Measurements from ENCODE around the gene PRR19. TPM values are rescaled to one million over a fixed set of nuclear protein-coding genes. Genes with fewer than 3 reads are reported as not detected.

PRR19 gene
- total RNA-seq, 1 experiment from 2014 or later = not detected

DNA sequence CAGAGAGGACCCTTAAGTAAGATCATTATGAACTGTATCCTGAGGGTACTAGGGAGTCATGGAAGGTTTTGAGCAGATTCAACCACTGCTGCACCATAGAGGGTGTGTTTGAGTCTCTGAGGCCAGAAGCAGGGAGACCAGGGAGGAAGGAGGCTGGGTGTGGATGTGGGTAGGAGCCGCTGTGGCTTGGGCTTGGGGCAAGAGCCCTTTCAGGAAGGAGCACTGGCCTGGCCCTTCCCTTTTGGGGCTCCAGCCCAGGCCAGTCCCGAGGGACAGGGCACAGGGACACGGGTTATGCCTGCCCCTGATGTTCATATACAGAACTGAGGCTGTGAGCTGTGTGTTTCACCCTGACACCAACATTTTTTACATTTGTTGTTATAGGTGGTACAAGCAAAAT, 25.6 kb upstream of the PRR19 start:
- POLR2A ChIA-PET (ENCODE audit: unreplicated experiment) = no interaction called here
- CTCF ChIA-PET = no interaction called here
- no peaks in the 10 kb centered on the region for H3K9me3 ChIP-seq (ENCODE audit: low read length)
- H3F3A ChIP-seq (ENCODE audit: low read length, unreplicated experiment) = no peaks in the 10 kb centered on the region
- H3K27ac ChIP-seq (ENCODE audit: low read length) = no peak overlapping the region
- intact Hi-C loops (cut with micrococcal nuclease) = no loop called here
- no peaks in the 10 kb centered on the region for H3K9me2 ChIP-seq (replicated peaks; ENCODE audit: low read length)
- ATAC-seq = no peak
- H3K36me3 ChIP-seq (ENCODE audit: low read depth, low read length) = no peaks in the 10 kb centered on the region
- peaks cover 8% of the 10 kb centered on the region for H3K79me2 ChIP-seq (ENCODE audit: low read length)
- peaks cover 2% of the 10 kb centered on the region; the same call in 1 of the 2 replicates for H3K4me1 ChIP-seq (ENCODE audit: insufficient read depth, low read length)
- H3K4me2 ChIP-seq (ENCODE audit: low read length) = no peak overlapping the region
- H2AFZ ChIP-seq (ENCODE audit: low read length) = no peak overlapping the region
- TF ChIP-seq EZH2phosphoT487 (IDR thresholded peaks at IDR 0.05; ENCODE audit: borderline replicate concordance, low read length) (no peak), EZH2 (IDR thresholded peaks at IDR 0.05; ENCODE audit: low read length, unreplicated experiment) (no peak)
- TF ChIP-seq, protein P1, sequence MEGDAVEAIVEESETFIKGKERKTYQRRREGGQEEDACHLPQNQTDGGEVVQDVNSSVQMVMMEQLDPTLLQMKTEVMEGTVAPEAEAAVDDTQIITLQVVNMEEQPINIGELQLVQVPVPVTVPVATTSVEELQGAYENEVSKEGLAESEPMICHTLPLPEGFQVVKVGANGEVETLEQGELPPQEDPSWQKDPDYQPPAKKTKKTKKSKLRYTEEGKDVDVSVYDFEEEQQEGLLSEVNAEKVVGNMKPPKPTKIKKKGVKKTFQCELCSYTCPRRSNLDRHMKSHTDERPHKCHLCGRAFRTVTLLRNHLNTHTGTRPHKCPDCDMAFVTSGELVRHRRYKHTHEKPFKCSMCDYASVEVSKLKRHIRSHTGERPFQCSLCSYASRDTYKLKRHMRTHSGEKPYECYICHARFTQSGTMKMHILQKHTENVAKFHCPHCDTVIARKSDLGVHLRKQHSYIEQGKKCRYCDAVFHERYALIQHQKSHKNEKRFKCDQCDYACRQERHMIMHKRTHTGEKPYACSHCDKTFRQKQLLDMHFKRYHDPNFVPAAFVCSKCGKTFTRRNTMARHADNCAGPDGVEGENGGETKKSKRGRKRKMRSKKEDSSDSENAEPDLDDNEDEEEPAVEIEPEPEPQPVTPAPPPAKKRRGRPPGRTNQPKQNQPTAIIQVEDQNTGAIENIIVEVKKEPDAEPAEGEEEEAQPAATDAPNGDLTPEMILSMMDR (conservative IDR thresholded peaks at IDR 0.05; ENCODE audit: low read depth, low read length) = no peak
- H3K4me3 ChIP-seq (ENCODE audit: low read length) = no peak overlapping the region
- BruUV-seq (replicated peaks) = no TSS peak
- no peak overlapping the region for H3K9ac ChIP-seq (ENCODE audit: low read length)
- no peaks in the 10 kb centered on the region for H3K27me3 ChIP-seq (ENCODE audit: low read length)
- no peaks in the 10 kb centered on the region for H4K20me1 ChIP-seq (ENCODE audit: low read length)
- DNase-seq = no peak

DNA sequence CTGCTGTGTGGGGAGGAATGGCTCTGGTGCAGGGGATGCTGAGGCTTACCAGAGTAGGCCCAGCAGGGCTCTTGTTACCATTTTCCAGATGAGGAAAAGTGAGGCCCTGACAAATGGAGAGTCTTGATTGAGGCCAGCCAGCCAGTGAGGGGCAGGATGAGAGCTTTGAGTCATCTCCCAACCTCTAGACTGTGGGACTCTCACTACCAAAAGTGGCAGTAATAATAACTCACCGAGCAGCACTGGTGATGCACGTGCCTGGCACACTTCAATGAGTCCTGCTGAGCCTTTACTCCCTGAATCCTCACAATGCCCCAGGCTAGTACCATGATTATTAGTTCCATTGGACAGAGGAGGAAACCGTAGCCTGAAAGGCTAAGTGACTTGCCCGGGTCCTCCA, 25.1 kb upstream of the PRR19 start:
- ATAC-seq = no peak
- intact Hi-C loops (cut with micrococcal nuclease) = no loop called here
- TF ChIP-seq EZH2phosphoT487 (IDR thresholded peaks at IDR 0.05; ENCODE audit: borderline replicate concordance, low read length) (no peak), EZH2 (IDR thresholded peaks at IDR 0.05; ENCODE audit: low read length, unreplicated experiment) (no peak)
- TF ChIP-seq, protein P1 (conservative IDR thresholded peaks at IDR 0.05; ENCODE audit: low read depth, low read length) = no peak
- H3K4me1 ChIP-seq (ENCODE audit: insufficient read depth, low read length) = no peaks in the 10 kb centered on the region
- H4K20me1 ChIP-seq (ENCODE audit: low read length) = no peaks in the 10 kb centered on the region
- H2AFZ ChIP-seq (ENCODE audit: low read length) = no peak overlapping the region
- H3F3A ChIP-seq (ENCODE audit: low read length, unreplicated experiment) = no peaks in the 10 kb centered on the region
- BruUV-seq (replicated peaks) = no TSS peak
- H3K79me2 ChIP-seq (ENCODE audit: low read length) = peaks cover 3% of the 10 kb centered on the region; the same call in 1 of the 2 replicates
- ChIA-PET CTCF (no interaction called here), POLR2A (ENCODE audit: unreplicated experiment) (no interaction called here)
- no peaks in the 10 kb centered on the region for H3K27me3 ChIP-seq (ENCODE audit: low read length)
- H3K4me3 ChIP-seq (ENCODE audit: low read length) = no peak overlapping the region
- H3K27ac ChIP-seq (ENCODE audit: low read length) = no peak overlapping the region
- H3K36me3 ChIP-seq (ENCODE audit: low read depth, low read length) = no peaks in the 10 kb centered on the region
- no peaks in the 10 kb centered on the region for H3K9me3 ChIP-seq (ENCODE audit: low read length)
- no peak for DNase-seq
- no peaks in the 10 kb centered on the region for H3K9me2 ChIP-seq (replicated peaks; ENCODE audit: low read length)
- no peak overlapping the region for H3K4me2 ChIP-seq (ENCODE audit: low read length)
- no peak overlapping the region for H3K9ac ChIP-seq (ENCODE audit: low read length)

DNA sequence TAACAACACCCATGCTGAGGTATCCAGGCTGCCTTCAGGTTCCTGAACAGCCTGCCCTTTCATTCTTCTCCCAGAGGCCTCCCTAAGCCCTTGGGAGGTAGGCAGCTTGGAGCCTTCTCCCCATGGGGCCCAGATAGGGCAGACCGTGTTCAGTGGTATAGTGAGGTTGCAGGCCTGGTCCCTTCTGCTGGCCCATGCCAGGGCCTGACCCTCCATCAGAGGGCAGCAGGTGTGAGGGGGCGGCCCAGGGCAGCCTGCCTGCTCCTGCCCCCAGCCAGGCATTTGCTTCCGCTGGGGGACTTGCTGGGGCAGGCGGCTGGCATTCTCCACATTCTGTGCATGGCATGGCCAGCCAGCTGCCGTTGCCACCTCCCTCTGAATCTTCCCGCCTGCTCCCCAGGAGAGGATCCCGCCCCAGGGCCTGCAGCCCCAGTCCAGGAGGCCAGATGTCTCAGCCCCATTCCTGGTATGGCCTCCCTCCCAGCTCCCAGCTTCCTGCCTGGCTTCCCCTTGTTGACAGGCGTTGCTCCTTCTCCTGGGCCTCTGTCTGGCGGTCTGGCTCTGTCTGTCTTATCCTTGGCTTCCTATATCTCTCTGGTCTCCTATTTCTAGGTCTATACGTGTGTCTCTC, 24.0 kb upstream of the PRR19 start:
- H3F3A ChIP-seq (ENCODE audit: low read length, unreplicated experiment) = no peaks in the 10 kb centered on the region
- H3K9me3 ChIP-seq (ENCODE audit: low read length) = no peaks in the 10 kb centered on the region
- no peak overlapping the region for H3K27ac ChIP-seq (ENCODE audit: low read length)
- no peaks in the 10 kb centered on the region for H4K20me1 ChIP-seq (ENCODE audit: low read length)
- no peak overlapping the region for H3K9ac ChIP-seq (ENCODE audit: low read length)
- intact Hi-C loops (cut with micrococcal nuclease) = no loop called here
- CTCF ChIA-PET = no interaction called here
- no peak for ATAC-seq
- H2AFZ ChIP-seq (ENCODE audit: low read length) = no peak overlapping the region
- no peaks in the 10 kb centered on the region for H3K9me2 ChIP-seq (replicated peaks; ENCODE audit: low read length)
- H3K4me1 ChIP-seq (ENCODE audit: insufficient read depth, low read length) = no peaks in the 10 kb centered on the region
- no TSS peak for BruUV-seq (replicated peaks)
- H3K79me2 ChIP-seq (ENCODE audit: low read length) = no peaks in the 10 kb centered on the region
- no peak overlapping the region for H3K4me3 ChIP-seq (ENCODE audit: low read length)
- H3K27me3 ChIP-seq (ENCODE audit: low read length) = no peaks in the 10 kb centered on the region
- POLR2A ChIA-PET (ENCODE audit: unreplicated experiment) = no interaction called here
- H3K36me3 ChIP-seq (ENCODE audit: low read depth, low read length) = no peaks in the 10 kb centered on the region
- H3K4me2 ChIP-seq (ENCODE audit: low read length) = no peak overlapping the region
- TF ChIP-seq EZH2 (IDR thresholded peaks at IDR 0.05; ENCODE audit: low read length, unreplicated experiment) (no peak), EZH2phosphoT487 (IDR thresholded peaks at IDR 0.05; ENCODE audit: borderline replicate concordance, low read length) (no peak)
- TF ChIP-seq, protein P1 (conservative IDR thresholded peaks at IDR 0.05; ENCODE audit: low read depth, low read length) = no peak
- DNase-seq = no peak

All from PC-3 (cell line).